ENCODE results near the gene FAM120B.

GRCh38 chr6:170434117-170434820 lies 127.7 kb downstream of the FAM120B start:
- TF ChIP-seq POLR2AphosphoS5 (IDR thresholded peaks at IDR 0.05; ENCODE audit: low read depth, low read length) (no peak), POLR2A (IDR thresholded peaks at IDR 0.05; ENCODE audit: low read depth, low read length) (no peak), SPI1 (IDR thresholded peaks at IDR 0.05; ENCODE audit: low read depth, low read length) (no peak), POU2F2 (IDR thresholded peaks at IDR 0.05; ENCODE audit: low read depth, low read length) (no peak), TAF1 (IDR thresholded peaks at IDR 0.05; ENCODE audit: low read depth, low read length) (no peak), PAX5 (IDR thresholded peaks at IDR 0.05; ENCODE audit: insufficient read depth, low read length, severe bottlenecking) (no peak)
